GM23338 (cell line): ENCODE data around the gene SMYD3. TPM values are rescaled to one million over a fixed set of nuclear protein-coding genes. Genes with fewer than 3 reads are reported as not detected.

Source experiments
- ATAC-seq: fragments of 200-7000 bp; cut with Tn5 transposase; 3 replicates; pipeline ENCODE4 v1.9.1; 2020
- DNase-seq: peaks from one replicate; pipeline ENCODE4 v3.0.0-alpha.2; 2015; ENCODE audit warnings: low spot score
- H2AFZ ChIP-seq: fragments of 200-600 bp; sonication (generic); 2 replicates; pipeline ENCODE4 v1.8.0; 2016; ENCODE audit warnings: antibody characterized with exemption, mild to moderate bottlenecking, moderate library complexity
- H3F3A ChIP-seq: fragments of 200-600 bp; sonication (generic); replicated peaks from 2 replicates; pipeline ENCODE4 v1.8.0; 2017; ENCODE audit warnings: antibody characterized with exemption, mixed run types, low read depth
- H3K27ac ChIP-seq: fragments of 200-600 bp; sonication (generic); 2 replicates; pipeline ENCODE4 v1.6.1; 2016; ENCODE audit warnings: low read depth
- H3K27me3 ChIP-seq: fragments of 200-600 bp; sonication (generic); 2 replicates; pipeline ENCODE4 v1.8.0; 2016; ENCODE audit warnings: mild to moderate bottlenecking, mixed run types, moderate library complexity; ENCODE audit not compliant: insufficient read depth
- H3K36me3 ChIP-seq: fragments of 200-600 bp; sonication (generic); 2 replicates; pipeline ENCODE4 v1.8.0; 2016; ENCODE audit warnings: mild to moderate bottlenecking; ENCODE audit not compliant: insufficient read depth
- H3K4me1 ChIP-seq: fragments of 200-600 bp; sonication (generic); 2 replicates; pipeline ENCODE4 v1.8.0; 2016; ENCODE audit warnings: mild to moderate bottlenecking, moderate library complexity; ENCODE audit not compliant: insufficient read depth
- H3K4me2 ChIP-seq: fragments of 200-600 bp; sonication (generic); 2 replicates; pipeline ENCODE4 v1.7.1; 2017; ENCODE audit warnings: mixed run types
- H3K4me3 ChIP-seq: fragments of 200-600 bp; sonication (generic); 2 replicates; pipeline ENCODE4 v1.6.1; 2016; ENCODE audit warnings: mixed run types
- H3K79me2 ChIP-seq: fragments of 200-600 bp; sonication (generic); replicated peaks from 2 replicates; pipeline ENCODE4 v1.8.0; 2017; ENCODE audit warnings: mild to moderate bottlenecking; ENCODE audit not compliant: insufficient read depth
- H3K9me2 ChIP-seq: fragments of 200-600 bp; sonication (generic); 2 replicates; pipeline ENCODE4 v1.8.0; 2017; ENCODE audit not compliant: insufficient read depth
- H4K20me1 ChIP-seq: fragments of 200-600 bp; sonication (generic); replicated peaks from 2 replicates; pipeline ENCODE4 v1.8.0; 2017; ENCODE audit warnings: mild to moderate bottlenecking; ENCODE audit not compliant: insufficient read depth
- H3K27ac Mint-ChIP-seq: 2 replicates; pipeline ENCODE4 v1.8.0; 2020; ENCODE audit warnings: inconsistent platforms, mild to moderate bottlenecking, moderate library complexity, mixed read lengths
- H3K27me3 Mint-ChIP-seq: 3 replicates; pipeline ENCODE4 v1.8.0; 2022; ENCODE audit warnings: low read depth, mild to moderate bottlenecking, moderate library complexity, mixed read lengths, inconsistent platforms; ENCODE audit not compliant: insufficient read depth, poor library complexity
- H3K36me3 Mint-ChIP-seq: 3 replicates; pipeline ENCODE4 v1.8.0; 2021; ENCODE audit warnings: low read depth, mild to moderate bottlenecking, inconsistent platforms, moderate library complexity, mixed read lengths
- H3K4me1 Mint-ChIP-seq: 3 replicates; pipeline ENCODE4 v1.8.0; 2020; ENCODE audit warnings: mild to moderate bottlenecking, inconsistent platforms, mixed read lengths
- H3K4me3 Mint-ChIP-seq: 3 replicates; pipeline ENCODE4 v1.8.0; 2021; ENCODE audit warnings: moderate library complexity, mild to moderate bottlenecking, inconsistent platforms, mixed read lengths
- H3K9me3 Mint-ChIP-seq: 3 replicates; pipeline ENCODE4 v1.8.0; 2020; ENCODE audit warnings: moderate library complexity, mild to moderate bottlenecking, inconsistent platforms, mixed read lengths
- CREB1 ChIP-seq: fragments of 250-450 bp; sonication (Bioruptor Pico); IDR thresholded peaks from 2 replicates; pipeline ENCODE4 v1.5.0; 2020; ENCODE audit warnings: low read depth, mild to moderate bottlenecking, moderate library complexity
- EZH2 ChIP-seq: fragments of 200-600 bp; sonication (generic); IDR thresholded peaks from one replicate; pipeline ENCODE4 v1.8.0; 2017; ENCODE audit warnings: antibody characterized with exemption, mild to moderate bottlenecking, low read depth; ENCODE audit not compliant: unreplicated experiment
- NANOG ChIP-seq: IDR thresholded peaks from 2 replicates; pipeline ENCODE4 v1.6.1; 2016; ENCODE audit warnings: antibody characterized with exemption, borderline replicate concordance
- ZNF114 ChIP-seq: fragments of 250-450 bp; sonication (Bioruptor Pico); IDR thresholded peaks from 2 replicates; pipeline ENCODE4 v1.5.0; 2020; ENCODE audit warnings: mild to moderate bottlenecking, moderate library complexity
- polyA plus RNA-seq: library from polyadenylated mRNA; unstranded; fragments of >200 nt; fragmentation: Nextera tagmentation; extraction: Ambion mirVana; gene quantifications from 2 replicates; pipeline ENCODE4 v1.2.1, GENCODE V29; 2016
- total RNA-seq: library from RNA; depleted of rRNA; stranded (reverse); fragments of >200 nt; shearing (Covaris generic); gene quantifications from 2 replicates; pipeline ENCODE4 v1.2.3, GENCODE V29; 2014
- TF ChIP-seq, protein P1 (sequence below), 2 experiments: fragments of 200-600 bp in 1 of 2; sonication (generic) in 1 of 2; conservative IDR thresholded peaks; 2 replicates each; pipeline versions ENCODE4 v1.5.1 to v1.6.1; 2016 to 2017; ENCODE audit warnings: antibody characterized with exemption in 2 of 2, low read depth in 2 of 2, mild to moderate bottlenecking in 2 of 2, moderate library complexity in 1 of 2
- TF ChIP-seq, protein P2 (sequence below): IDR thresholded peaks from 2 replicates; pipeline ENCODE4 v1.6.1; 2016; ENCODE audit warnings: antibody characterized with exemption
- TF ChIP-seq, protein P3 (sequence below): IDR thresholded peaks from one replicate; pipeline ENCODE4 v1.6.1; 2018; ENCODE audit warnings: antibody characterized with exemption; ENCODE audit not compliant: unreplicated experiment

The SMYD3 gene
- total and polyA plus RNA-seq, 2 experiments from 2014 or later, result 31.8 to 34.4 TPM

DNA sequence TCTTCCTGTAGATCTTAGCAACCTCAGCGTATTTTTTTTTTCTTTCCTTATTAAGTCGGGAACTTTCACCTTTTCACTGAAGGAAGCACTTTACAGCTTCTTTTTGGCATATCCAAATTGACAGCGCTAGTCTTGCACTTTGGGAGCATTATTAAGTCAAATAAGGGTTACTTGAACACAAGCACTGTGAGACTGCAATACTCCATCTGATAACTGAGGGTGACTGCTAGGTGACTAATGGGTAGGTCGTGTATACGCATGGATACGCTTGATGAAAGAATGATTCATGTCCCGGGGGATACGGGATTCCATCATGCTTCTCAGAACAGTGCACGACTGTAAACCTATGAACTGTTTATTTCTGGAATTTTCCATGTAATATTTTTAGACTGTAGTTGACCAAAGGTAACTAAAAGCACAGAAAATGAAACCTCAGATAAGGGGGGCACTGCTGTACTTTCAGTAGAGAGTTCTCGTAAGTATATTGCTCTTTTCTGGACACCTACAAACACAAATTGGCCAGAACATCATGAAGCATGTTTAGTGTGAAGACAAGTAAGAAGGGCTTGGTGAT lies 364.7 kb downstream of the SMYD3 start:
- Mint-ChIP-seq H3K36me3 (peaks cover 5% of the 10 kb centered on the region; the same call in 2 of the 3 replicates), H3K4me1 (no peaks in the 10 kb centered on the region), H3K9me3 (peaks cover 3% of the 10 kb centered on the region), H3K4me3 (no peak overlapping the region), H3K27ac (no peak overlapping the region), H3K27me3 (no peaks in the 10 kb centered on the region)
- H3K79me2 ChIP-seq, result no peaks in the 10 kb centered on the region
- no peak for DNase-seq
- no peaks in the 10 kb centered on the region for H3K36me3 ChIP-seq
- no peak overlapping the region for H2AFZ ChIP-seq
- no peak overlapping the region for H3K27ac ChIP-seq
- H3K9me2 ChIP-seq, result no peaks in the 10 kb centered on the region
- no peaks in the 10 kb centered on the region for H4K20me1 ChIP-seq
- H3K4me2 ChIP-seq, result no peak overlapping the region
- H3K4me1 ChIP-seq, result no peaks in the 10 kb centered on the region
- TF ChIP-seq, protein P1, sequence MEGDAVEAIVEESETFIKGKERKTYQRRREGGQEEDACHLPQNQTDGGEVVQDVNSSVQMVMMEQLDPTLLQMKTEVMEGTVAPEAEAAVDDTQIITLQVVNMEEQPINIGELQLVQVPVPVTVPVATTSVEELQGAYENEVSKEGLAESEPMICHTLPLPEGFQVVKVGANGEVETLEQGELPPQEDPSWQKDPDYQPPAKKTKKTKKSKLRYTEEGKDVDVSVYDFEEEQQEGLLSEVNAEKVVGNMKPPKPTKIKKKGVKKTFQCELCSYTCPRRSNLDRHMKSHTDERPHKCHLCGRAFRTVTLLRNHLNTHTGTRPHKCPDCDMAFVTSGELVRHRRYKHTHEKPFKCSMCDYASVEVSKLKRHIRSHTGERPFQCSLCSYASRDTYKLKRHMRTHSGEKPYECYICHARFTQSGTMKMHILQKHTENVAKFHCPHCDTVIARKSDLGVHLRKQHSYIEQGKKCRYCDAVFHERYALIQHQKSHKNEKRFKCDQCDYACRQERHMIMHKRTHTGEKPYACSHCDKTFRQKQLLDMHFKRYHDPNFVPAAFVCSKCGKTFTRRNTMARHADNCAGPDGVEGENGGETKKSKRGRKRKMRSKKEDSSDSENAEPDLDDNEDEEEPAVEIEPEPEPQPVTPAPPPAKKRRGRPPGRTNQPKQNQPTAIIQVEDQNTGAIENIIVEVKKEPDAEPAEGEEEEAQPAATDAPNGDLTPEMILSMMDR (conservative IDR thresholded peaks at IDR 0.05; ENCODE audit: low read depth in 2 of 2), result no peak
- TF ChIP-seq ZNF114 (CRISPR knock-in tag) (no peak), CREB1 (CRISPR knock-in tag) (no peak)
- TF ChIP-seq, protein P2, sequence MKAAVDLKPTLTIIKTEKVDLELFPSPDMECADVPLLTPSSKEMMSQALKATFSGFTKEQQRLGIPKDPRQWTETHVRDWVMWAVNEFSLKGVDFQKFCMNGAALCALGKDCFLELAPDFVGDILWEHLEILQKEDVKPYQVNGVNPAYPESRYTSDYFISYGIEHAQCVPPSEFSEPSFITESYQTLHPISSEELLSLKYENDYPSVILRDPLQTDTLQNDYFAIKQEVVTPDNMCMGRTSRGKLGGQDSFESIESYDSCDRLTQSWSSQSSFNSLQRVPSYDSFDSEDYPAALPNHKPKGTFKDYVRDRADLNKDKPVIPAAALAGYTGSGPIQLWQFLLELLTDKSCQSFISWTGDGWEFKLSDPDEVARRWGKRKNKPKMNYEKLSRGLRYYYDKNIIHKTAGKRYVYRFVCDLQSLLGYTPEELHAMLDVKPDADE, result no peak
- TF ChIP-seq, protein P3, sequence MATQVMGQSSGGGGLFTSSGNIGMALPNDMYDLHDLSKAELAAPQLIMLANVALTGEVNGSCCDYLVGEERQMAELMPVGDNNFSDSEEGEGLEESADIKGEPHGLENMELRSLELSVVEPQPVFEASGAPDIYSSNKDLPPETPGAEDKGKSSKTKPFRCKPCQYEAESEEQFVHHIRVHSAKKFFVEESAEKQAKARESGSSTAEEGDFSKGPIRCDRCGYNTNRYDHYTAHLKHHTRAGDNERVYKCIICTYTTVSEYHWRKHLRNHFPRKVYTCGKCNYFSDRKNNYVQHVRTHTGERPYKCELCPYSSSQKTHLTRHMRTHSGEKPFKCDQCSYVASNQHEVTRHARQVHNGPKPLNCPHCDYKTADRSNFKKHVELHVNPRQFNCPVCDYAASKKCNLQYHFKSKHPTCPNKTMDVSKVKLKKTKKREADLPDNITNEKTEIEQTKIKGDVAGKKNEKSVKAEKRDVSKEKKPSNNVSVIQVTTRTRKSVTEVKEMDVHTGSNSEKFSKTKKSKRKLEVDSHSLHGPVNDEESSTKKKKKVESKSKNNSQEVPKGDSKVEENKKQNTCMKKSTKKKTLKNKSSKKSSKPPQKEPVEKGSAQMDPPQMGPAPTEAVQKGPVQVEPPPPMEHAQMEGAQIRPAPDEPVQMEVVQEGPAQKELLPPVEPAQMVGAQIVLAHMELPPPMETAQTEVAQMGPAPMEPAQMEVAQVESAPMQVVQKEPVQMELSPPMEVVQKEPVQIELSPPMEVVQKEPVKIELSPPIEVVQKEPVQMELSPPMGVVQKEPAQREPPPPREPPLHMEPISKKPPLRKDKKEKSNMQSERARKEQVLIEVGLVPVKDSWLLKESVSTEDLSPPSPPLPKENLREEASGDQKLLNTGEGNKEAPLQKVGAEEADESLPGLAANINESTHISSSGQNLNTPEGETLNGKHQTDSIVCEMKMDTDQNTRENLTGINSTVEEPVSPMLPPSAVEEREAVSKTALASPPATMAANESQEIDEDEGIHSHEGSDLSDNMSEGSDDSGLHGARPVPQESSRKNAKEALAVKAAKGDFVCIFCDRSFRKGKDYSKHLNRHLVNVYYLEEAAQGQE, result no peak
- ATAC-seq, result no peak
- no peaks in the 10 kb centered on the region for H3K27me3 ChIP-seq
- H3F3A ChIP-seq, result no peaks in the 10 kb centered on the region
- no peak overlapping the region for H3K4me3 ChIP-seq

DNA sequence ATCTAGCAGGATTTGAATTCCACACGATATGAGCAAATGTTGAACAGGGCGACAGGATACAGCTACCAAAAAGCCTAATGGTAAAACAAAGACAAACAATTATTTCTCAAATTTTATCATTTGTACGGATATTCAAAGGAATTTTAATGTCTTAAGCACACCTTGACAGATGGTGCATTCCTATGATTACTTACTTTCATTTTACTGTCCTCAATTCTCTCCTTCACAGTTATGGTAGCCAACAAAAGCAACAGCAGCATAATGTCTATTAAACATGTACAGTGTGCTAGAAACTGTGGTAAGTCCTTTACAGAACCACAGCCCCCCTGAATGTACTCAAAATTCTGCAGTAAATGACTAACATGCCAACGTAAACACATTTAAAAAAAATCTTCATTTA lies 365.8 kb downstream of the SMYD3 start:
- Histone ChIP-seq H3K79me2 (no peaks in the 10 kb centered on the region), H3K9me2 (no peaks in the 10 kb centered on the region), H3K36me3 (no peaks in the 10 kb centered on the region), H3K4me3 (no peak overlapping the region), H2AFZ (no peak overlapping the region), H4K20me1 (no peaks in the 10 kb centered on the region), H3K4me1 (no peaks in the 10 kb centered on the region), H3K27ac (no peak overlapping the region), H3K27me3 (no peaks in the 10 kb centered on the region), H3K4me2 (no peak overlapping the region), H3F3A (no peaks in the 10 kb centered on the region)
- no peaks in the 10 kb centered on the region for H3K36me3 Mint-ChIP-seq
- no peak for DNase-seq
- no peaks in the 10 kb centered on the region for H3K27me3 Mint-ChIP-seq
- TF ChIP-seq EZH2, result no peak
- TF ChIP-seq CREB1 (CRISPR knock-in tag), result no peak
- TF ChIP-seq NANOG, result no peak
- H3K27ac Mint-ChIP-seq, result no peak overlapping the region
- no peak for ATAC-seq
- H3K4me1 Mint-ChIP-seq, result no peaks in the 10 kb centered on the region
- H3K9me3 Mint-ChIP-seq, result no peaks in the 10 kb centered on the region
- H3K4me3 Mint-ChIP-seq, result no peak overlapping the region
